Measurements from ENCODE around the gene TPK1.
"Not testable (repeated sequence)": the region's sequence is repeated elsewhere in the genome, so short reads cannot be mapped to it uniquely, and the experiment has no call there.

TPK1 gene

DNA sequence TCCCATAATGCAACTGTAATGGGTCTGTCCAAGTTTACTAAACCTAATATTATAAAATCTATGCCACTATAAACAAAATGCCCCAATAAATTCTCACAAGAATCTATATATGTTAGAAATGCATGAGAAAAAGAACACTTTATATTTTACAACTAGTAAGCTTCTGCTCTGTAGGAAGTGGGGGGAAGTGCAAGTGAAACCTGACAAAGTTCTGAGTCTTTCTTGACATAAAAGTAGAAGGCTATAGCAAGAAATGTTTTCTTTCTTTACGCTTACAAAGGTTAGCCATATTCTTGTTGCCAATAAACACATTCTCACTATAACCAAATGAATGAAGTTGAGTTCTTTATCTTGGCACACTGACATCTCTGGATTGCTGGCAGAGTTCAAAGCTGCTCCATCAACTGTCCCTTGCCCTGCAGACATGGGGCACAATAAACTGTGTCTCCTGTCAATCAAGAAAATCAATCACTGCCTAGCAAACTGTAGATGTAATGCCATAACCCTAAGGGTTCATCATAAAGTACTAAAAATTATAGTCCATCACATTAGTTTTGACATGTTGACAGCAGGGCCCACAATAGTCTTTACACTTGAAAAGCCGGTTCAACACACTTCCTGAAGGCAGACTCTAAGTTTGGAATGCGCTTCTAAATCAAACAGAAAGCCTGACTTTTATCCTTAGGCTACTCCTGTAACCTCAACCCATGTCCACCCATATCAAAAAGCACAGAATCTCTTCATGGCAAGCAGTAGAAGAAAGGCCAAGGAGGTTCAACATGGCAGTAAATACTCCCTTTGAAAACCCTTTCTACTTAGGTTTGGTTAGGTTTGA, 58.6 kb downstream of the TPK1 start:
- no peak for DNase-seq (ENCODE audit: low spot score)

DNA sequence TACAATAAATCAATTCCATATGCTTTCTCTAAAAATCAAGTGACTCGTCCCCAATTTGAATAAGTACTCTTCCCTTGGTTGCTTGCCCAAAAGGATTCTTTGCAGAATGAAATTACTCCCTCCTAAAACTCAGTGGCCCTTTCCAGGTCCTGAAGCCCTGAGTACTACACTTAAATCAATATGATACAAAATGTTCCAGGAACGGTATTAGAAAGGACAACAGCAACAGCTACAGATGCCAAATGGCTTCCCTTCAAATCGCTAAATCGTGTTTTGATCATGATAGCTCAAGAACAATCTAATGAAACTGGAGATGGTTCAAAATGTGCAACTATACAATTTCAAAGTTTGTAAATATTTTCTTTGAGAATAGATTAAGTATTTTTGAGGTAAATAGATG, 59.4 kb downstream of the TPK1 start:
- no peak for DNase-seq (ENCODE audit: low spot score)

DNA sequence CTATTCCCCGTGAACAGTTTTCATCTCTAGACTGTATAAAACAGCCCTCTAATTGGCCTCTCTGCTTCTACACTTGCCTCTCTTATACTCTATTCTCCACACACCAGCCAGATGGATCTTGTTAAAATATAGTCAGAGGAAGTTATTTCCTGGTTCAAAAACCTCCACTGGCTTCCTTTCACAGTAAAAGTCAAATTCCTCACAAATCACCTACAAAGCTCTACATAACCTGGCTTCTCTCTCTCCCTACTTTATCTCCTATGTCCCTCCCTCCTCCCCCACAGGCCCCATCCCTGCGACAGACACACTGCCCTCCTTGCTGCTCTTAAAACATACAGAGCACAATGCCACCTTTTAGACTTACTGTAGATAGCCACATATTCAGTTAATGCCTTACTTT, 60.1 kb downstream of the TPK1 start:
- no peak for DNase-seq (ENCODE audit: low spot score)

DNA sequence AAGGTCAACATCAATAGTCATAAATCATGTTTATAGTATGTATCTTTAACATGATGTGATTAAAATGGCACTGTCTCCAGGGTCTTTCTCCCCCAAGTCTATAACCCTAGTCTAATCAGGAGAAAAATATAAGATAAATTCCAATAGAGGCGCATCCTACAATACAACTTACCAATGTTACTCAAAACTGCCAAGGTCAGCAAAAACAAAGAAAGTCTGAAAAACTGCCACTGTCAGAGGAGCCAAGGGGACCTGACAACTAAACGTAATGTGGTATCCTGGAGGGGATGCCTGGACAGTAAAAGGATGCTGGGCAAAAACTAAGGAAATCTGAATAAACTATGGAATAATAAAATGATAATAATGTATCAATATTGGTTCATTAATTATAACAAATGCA, 63.9 kb downstream of the TPK1 start:
- no peak for DNase-seq (ENCODE audit: low spot score)

DNA sequence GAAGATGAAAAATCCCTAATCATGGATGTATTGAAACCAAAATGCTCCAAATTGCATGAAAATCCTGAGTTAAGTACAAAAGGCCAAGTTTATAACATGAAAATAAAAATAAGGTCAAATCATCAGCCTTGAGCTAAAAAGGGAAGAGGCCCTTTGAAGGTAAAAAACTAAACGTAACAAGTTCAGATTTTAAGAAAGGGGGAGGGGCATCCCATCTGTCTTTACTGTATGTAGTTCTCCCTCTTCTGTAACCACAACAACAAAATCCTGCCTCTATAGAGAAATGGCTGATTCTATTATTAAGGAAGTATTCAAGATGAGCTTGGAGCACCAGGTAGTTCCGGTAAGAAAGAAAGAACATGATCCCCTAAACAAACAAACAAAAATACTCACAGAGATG, 64.7 kb downstream of the TPK1 start:
- no peak for DNase-seq (ENCODE audit: low spot score)

DNA sequence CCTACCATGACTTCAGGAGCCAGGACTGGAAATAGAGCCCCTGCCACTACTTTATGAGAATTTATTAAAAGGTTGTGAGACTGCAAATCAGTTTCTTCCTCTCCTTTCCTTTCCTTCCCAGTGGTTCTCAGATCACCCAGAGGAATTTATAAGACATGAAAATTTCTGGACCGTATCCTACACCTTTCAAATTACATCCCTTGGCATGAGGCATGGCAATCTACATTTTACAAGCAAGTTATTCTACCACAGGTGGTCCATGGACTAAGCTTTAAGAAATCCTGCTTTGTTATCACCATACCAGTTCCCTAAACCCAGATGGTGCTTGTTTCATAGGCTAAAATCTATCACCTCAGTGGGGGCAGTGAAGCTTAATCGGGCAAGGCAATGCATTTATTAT, 66.5 kb downstream of the TPK1 start:
- no peak for DNase-seq (ENCODE audit: low spot score)

DNA sequence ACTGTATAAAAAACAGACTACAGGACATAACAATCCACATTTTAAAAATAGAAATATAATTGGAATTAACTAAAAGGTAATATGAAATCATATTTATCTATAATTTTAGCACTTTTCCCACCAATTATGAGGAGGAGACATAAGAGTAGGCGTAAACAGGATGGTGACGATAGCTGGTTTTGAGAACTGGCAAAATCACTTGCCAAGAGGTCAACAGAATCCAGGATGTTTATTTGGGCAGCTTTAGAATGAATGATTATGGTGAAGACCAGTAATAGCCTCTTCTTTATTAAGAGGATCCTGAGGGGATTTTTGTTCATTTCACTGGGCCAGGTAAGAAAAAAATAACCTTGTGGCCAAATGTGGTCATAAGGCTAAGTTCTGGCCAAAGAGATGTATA, 67.2 kb downstream of the TPK1 start:
- DNase-seq (ENCODE audit: low spot score): no peak

DNA sequence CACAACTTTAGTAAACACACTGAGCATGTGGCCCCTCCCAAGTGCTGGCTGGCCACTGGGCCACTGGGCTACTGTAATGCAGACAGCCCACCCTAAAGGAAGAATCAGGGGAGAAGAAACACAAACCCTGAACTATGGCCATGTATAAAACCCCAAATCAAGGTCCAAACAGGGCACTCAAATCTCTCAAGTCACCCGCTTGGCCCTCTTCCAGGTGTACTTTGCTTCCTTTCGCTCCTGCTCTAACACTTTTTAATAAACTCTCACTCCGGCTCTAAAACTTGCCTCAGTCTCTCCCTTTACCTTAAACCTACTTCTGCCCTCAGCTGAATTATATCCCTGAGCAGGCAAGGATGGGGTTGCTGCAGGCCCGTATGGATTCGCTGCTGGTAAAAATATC, 72.6 kb downstream of the TPK1 start:
- no peak for DNase-seq (ENCODE audit: low spot score)

DNA sequence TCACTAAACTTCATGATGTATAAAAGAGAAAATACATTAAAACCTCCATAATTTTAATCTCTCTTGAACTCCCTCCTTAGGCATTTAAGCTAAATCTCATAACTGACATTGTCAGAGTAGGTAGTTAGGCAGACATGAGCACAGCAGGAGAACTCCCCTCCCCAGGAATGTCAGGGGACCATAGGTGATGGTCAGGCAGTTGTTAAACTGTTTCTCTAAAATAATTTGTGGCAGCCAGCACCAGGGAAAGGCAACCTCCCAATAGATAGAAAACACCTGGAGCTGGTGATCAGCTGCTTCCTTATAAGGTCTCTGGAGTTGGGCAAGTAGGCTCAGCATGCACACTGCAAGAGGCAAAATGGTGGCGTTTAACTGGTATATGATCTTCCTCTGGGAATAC, 73.0 kb downstream of the TPK1 start:
- no peak for DNase-seq (ENCODE audit: low spot score)

DNA sequence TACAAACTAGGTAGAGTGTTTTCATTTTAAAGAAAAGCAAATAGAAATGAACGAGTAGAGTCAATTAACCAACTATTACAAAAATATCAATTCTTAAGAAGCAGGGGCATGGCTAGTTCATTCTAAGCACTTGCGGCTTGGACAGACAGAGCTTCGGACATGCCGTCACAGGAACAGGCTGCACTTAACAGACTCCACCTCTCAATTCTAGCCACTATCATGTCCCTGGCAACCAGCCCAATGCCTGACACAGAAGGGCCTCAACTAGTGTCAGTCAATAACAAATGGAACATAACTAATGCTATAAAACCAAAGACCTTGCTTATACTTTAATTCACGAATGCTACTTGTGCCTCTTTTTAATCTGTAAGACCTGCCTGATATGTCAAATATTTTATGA, 74.4 kb downstream of the TPK1 start:
- DNase-seq (ENCODE audit: low spot score): no peak

DNA sequence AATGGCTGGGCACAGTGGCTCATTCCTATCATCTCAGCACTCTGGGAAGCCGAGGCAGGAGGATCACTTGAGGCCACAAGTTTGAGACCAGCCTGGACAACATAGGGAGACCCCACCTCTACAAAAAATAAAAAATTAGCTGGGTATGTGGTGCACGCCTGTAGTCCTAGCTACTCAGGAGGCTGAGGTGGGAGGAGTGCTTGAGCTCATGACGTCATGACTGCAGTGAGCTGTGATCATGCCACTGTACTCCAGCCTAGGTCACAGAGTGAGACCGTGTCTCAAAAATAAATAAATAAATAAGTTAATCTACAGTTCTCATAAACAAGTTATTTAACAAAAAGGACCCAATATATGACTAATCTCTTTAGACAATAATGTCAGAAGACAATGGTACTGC, 76.2 kb downstream of the TPK1 start:
- DNase-seq (ENCODE audit: low spot score): no peak

DNA sequence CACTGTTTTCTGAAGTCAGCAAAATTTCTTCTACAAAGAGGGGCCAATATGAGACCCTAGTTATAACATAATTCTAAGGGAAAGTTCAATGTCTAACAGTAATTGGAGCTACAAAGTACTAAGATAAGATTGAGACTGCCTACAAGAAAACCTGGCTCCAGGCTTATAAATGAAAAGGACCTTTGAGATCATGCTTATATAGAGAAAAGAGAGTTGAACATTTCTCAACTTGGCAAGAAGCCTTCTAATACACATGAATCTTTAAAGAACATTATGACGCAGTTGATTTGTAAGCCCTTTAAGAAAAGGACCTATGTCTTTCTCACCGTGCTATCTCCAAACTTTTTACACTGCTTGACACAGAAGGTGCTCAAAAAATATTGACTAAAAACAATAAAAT, 87.9 kb downstream of the TPK1 start:
- DNase-seq (ENCODE audit: low spot score): no peak

DNA sequence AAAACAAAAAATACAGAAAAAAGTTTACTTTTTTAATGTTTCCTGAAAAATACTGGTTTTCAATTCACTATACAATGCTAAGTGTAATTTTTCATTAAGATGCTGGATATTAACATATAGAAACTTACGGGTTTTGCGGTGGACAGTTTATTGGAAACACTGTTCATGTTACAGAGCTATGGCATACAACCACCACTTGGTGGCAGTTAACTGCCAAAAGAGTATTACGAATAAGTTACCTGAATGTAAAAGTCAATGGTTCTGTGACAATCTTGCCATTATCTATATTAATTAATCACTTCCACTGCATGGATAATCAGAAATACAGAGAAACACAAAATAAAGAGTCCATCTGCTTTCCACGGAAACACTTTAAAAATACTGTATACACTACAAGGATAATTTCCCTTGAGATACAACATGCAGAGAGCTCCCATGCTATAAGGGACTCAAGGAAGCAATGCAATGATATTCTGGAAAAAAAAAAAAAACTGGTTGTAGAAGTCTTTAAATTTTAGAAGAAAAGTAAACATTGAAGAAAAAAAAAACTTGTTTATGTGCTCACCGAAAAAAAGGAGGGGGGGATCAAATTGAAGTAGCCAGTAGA, 97.0 kb downstream of the TPK1 start:
- peak; percentile 0 for DNase-seq (ENCODE audit: low spot score)

DNA sequence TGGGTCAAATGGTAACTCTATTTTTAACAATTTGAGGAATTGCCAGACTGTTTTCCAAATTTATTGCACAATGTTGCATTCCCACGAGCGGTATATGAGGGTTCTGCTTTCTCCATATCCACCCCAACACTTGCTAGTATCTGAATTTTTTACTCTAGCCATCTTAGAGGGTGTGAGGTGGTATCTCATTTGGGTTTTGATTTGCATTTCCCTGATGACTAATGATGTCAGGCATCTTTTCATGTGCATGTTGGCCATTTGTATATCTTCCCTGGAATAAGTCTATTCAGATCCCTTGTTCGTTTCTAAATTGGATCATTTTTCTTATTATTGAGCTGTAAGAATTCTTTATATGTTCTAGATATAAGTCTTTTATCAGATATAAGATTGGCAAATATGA, 97.7 kb downstream of the TPK1 start:
- DNase-seq (ENCODE audit: low spot score): no peak

DNA sequence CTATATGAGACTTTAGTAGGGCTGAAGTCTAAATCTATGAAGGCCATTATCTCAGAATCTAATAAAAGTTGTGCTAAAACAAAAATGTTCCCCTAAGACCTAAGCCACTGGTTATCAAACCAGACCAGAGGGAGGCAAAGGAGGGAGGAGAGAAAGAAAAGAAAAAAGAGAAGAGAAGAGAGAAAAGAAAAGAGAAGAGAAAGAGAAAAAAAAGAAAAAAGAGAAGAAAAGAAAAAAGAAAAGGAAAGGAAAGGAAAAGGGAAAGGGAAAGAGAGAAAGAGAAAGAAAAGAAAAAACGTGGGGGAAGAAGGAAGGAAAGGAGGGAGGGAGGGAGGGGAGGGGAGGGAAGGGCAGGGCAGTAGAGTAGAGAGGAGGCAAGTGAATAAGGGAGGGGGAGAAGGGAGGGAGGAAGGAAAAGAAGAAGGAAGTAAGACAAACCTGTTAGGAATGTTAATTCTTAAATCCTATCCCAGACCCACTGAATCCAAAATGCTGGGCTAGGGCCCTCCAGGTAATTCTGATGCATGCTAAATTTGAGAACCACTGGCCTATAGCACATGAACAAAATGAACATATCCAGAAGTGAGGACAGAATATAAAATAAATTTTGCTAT, 98.9 kb downstream of the TPK1 start:
- DNase-seq (ENCODE audit: low spot score): no peak

DNA sequence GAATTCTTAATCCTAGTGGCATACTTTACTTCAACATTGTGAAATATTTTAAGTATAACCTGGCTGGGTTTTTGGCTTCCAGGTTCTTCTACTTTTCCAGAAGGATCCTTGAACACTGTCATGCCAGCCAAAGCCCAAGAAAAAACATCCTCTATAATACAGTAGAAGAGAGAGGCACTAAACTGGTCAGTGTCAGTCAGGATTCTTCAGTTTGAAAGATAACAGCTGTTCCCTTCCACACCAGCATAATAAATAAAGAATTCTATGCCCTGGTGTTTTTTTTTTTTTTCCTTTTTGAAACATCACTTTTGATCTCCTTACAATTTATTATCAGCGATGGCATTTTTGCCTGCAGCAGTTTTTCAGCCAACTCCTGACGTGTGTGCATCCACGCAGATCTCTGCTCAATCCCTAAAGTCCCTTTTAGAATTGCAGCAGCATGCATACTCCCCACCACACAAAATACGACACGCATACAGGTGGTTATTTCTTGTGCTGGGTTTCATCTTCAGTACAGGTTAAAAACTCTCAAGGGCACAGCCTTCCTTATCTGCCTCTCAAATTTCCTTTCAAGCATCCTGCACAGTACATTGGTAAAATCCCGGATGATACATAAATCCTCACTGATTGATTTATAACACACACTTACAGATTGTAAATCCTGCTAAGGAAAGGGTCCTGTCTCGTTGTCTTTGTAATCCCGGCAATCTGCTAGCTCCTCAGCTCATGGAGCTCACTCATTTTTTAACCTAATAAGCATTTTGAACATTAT, 100.2 kb downstream of the TPK1 start:
- DNase-seq (ENCODE audit: low spot score): no peak

DNA sequence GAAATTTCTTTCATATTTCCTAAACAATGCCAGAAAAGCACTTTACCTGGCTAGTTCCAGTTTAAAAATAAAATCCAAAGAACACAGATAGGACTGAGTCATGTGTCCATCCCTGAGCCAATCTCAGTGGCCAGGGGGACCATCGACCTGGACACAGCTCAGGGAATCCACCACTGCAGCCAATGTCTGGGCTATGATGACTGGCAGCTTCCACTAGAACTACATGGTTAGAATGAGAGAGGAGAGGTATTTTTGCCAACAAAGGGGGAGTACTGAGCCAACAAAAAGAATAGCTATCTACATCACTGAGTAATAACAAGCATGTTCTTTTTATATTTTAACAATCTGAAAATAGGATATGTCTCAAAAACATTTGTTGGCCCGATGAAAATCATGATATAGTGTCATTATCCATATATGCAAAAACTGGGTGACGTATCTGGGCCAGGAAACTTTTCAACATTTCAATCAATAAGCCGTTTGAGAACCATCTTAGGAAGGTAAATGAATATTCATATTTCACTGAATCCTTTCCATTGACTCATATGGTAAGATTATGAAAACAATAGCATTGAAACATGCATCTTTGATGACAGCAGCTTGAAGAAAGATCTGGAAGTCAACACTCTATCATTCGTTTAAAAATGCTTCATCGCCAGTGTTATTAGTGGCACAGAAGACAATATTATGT, 104.0 kb downstream of the TPK1 start:
- no peak for DNase-seq (ENCODE audit: low spot score)

DNA sequence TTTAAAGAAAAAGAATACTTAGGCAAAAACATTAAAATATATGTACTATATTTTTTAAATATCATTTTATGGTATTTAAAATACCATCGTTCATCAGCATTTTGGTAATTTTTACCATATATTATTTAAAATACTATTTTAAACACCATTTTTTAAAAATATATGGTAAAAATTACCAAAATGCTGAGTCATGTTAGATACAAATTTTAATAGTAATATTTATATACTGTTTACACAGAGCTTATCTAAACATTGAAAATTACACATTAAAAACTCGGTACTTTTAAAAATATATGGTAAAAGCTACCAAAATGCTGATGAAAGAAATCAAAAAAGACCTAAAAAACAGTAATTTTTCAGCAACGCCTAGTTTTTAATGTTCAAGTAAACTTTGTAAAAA, 105.6 kb downstream of the TPK1 start:
- DNase-seq (ENCODE audit: low spot score): no peak

DNA sequence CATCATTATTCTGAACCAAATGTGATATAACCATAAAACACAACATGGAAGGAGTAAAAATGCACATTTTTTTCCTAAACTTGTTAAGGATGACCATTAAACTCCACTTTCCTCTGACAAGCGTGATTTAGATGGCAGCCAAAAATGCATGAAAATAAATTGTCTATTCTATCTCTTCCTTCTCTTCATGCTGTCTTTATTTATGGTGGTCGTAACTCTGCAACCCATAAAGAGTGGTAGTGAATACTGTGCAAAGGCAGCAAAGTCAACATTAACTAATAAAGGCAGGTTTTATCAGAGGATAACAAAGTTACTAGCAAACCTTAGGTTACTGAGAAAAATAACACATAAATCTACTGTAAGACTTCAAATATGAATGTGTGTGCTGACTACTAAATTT, 106.6 kb downstream of the TPK1 start:
- no peak for DNase-seq (ENCODE audit: low spot score)

DNA sequence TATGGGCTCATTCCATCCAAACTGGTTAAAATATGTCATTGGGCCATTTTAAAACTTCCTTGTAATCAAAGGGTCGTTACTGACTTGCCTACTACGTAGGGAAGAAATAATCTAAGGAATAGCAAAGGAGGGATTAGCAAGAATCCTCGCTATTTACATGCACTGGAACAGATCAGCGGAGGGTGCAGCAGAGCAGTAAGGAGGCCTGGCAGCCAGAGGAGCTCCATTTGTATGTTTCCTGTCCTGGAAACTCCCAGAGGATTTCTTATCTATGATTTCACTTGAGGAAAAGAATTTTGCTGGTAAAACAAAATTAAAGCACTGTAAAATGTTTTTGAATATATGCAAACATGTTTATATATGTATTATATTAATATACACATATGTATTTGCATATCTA, 107.3 kb downstream of the TPK1 start:
- no peak for DNase-seq (ENCODE audit: low spot score)

DNA sequence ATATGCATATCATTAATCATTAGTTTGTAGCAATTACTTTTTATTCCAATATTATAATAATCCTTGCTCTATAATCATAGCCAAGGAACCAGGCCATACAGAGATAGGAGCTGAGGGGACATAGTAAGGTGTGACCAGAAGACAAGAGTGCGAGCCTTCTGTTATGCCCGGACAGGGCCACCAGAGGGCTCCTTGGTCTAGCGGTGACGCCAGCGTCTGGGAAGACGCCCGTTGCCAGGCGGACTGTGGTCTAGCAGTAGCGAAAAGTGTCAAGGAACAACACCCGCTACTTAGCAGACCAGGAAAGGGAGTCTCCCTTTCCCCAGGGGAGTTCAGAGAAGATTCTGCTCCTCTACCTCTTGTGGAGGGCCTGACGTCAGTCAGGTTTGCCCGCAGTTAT, 109.0 kb downstream of the TPK1 start:
- DNase-seq (ENCODE audit: low spot score): not testable (repeated sequence)

DNA sequence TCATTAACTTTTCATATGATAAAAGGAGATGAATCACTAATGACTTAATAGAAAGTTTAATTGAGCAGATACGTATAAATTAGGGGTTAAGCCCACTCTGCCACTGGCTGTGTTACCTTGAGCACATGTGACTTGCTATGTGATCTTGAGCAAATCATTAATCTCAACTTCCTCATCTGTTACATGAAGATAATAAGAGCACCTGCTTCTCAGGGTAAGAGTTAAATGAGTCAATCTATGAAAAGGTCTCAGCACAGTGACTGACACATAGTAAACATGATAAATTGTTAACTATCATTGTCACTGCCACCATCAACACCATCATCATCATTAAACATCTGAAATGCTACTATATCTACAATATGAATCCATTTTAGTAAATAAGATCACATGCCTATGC, 110.8 kb downstream of the TPK1 start:
- no peak for DNase-seq (ENCODE audit: low spot score)

Measured in hepatic stellate cell (primary cell).